Ecto neural progenitor cell (in vitro differentiated cells): Measurements from ENCODE around the gene GRM7.

ENCODE experiments used
- DNase-seq: peaks from one replicate; pipeline ENCODE4 v3.0.0-alpha.2; 2018; ENCODE audit warnings: low spot score

Gene GRM7

DNA sequence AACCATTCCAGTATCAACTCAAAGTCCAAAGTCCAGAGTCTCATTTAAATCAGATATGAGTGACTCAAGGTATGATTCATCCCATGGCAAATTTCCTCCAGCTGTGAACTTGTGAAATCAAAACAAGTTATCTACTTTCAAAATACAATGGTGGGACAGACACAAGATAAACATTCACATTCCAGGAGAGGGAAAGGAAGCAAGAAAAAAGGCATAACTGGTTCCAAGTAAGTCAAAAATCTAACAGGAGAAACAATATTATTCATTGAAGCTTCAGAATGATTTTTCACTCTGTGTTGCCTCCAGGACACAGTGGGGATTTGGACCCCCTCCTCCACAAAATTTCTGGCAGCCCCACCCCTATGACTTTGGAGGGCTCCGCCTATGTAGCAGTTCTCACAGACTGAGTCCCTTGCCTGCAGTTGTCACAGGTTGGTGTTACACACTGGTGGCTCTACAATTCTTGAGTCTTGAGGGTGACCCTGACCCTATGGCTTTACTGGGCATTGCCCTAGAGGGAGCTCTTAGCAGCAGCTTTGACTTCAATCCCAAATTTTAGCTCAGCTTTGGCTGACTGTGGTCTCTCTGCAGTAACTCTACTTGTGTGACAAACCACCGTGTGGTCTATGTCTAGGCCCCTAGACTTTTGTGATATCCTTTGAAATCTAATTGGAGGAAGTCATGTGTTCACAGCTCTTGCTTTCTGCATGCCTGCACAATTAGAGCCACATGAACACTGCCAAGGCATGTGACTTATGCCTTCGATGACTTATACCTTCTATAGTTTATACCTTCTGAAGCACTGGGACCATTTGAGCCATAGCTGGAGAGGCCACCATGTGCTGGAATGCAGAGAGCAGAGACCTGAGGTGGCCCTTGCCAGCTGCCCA lies 644.2 kb downstream of the GRM7 start:
- no peak for DNase-seq

DNA sequence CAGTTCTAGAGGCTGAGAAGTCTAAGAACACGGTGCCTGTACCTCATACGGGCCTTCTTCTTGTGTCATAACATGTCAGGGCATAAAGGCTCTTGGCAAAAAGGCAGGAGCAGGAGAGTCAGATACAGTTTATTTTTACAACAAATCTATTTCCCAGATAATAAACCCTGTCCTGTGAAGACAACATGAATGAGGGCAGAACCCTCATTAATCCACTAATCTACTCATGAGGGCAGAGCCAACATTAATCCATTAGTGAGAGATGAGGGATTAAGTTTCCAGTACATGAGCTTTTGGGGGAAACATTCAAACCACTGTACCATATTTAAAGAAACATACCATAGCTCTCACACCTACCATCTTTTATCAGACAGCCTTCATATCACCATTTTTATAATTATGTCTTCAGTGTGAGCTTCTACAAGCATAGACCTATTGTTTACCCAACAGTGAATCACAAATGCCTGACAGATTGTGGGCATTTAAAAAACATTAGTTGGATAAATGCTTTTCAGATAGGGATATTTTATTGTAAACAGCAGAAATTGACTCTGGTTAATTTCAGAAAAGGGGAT lies 645.8 kb downstream of the GRM7 start:
- no peak for DNase-seq

DNA sequence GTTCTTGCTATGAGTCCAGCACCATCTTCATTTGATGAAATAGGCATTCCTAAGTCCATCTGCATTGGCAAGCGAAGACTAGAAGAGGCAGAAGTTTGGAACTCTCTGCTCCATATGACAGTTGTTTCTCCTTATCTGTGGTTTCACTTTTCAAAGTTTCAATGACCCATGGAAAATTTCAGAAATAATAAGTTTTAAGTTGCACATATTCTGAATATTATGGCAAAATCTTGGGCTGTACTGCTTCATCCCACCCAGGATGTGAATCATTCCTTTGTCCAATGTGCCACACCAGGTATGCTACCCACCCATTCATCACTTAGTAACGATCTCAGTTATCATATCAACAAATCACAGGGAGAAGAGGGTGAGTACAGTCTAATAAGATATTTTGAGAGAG lies 647.9 kb downstream of the GRM7 start:
- no peak for DNase-seq

DNA sequence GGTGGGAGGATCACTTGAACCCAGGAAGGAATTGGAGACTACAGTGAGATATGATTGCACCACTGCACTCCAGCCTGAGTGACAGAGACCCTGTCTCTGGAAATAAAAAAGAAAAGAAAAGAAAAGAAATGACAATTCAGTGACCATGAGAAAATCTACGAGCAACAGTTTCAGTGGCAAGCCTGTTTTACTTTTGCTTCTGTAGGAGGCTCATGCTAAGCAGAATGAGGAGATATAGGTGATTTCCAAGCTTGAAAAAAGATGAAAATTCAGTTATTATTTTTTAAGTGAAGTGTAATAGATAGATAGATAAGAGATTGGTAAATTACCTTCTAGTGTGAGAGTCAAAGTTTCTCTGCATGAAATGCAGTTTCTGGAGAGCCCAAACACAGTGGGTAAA lies 651.1 kb downstream of the GRM7 start:
- DNase-seq: no peak

DNA sequence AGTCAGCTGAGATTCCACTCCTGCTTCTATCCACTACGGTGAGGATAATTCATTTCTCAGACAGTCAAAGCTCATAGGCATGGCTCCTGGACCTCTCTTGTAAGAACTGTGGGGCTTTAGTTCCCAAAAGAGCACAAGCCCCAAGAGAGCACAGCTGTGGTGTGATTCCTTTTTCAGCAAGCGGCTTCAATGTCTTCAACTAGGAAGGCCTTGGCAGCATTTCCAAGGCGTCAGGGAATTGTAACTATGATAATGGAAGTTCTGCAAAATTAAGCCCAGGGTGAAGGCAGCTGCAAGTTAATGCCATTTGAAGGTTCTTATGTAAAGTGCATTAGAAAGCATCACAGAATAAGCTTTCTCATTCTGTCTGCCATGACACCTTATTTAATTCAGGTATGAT lies 657.1 kb downstream of the GRM7 start:
- no peak for DNase-seq

DNA sequence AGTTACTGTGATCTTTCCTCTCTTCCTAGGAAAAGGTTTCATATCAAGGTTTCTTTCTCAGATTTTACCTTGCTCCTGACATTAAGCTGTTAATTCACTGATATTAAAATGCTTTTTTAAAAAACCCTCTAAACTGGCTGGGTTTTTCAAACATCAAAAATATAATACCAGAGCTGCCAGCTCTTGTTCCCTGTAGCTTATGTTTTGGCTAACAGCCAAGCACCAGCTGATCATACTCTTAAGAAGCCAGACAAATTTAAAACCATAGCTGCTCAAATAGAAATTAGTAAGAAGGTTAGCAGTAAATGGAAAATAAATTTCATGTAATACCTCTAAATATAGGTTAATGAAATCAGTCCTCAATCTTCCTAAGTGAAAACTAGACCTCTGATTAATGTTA lies 657.5 kb downstream of the GRM7 start:
- DNase-seq: no peak

DNA sequence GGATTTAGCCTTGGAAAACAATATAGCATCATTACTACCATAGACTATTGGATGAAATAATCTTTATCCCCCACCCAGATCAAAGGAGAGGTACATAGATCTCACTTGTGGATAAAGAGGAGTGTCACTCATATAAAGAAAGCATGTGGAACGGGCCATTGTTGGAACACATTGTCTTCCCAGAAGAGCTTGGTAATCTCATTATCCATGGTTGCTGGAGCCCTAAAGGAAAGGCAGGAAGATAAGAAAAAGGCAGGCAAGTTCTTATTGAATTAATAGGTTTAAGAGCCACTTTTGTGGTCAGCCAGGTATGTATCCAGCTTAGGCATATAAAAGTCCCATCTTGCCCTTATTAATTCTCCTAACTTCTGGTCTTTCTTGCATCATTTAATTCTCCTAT lies 659.1 kb downstream of the GRM7 start:
- no peak for DNase-seq

DNA sequence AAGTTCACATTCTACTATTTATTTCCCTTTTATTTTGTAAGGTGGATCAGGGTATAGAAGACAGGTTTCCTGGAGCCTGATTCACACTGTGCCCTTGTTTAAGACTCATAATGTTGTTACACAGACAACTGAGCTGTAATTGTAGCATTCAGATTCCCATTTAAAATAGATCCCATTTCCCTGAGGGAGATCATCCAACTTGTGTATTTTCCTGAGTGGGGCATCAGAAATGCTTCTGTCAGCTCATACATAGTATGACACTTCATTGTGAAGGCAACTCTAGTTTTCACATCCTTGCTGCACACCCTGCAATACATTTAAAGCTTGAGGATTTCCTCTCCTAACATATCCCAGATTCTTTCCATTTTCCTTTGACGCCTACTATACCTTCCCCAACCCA lies 659.7 kb downstream of the GRM7 start:
- no peak for DNase-seq

DNA sequence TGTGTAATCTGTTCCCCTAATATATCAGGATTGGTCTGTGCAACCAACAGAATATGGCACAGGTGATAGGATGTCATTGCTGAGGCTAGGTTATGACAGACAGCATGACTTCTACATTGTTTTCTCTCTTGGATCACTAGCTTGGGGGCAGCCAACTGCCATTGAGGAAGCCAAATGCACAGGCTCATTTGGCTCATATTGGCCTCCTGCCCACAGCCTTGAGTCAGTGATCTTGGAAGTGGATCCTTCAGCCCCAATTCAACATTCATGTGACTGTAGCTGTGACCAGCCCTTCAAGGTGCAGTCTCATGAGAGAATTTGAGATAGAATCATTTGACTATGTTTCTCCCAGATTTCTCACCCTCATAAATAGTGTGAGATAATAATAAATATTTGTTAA lies 675.6 kb downstream of the GRM7 start:
- DNase-seq: no peak

DNA sequence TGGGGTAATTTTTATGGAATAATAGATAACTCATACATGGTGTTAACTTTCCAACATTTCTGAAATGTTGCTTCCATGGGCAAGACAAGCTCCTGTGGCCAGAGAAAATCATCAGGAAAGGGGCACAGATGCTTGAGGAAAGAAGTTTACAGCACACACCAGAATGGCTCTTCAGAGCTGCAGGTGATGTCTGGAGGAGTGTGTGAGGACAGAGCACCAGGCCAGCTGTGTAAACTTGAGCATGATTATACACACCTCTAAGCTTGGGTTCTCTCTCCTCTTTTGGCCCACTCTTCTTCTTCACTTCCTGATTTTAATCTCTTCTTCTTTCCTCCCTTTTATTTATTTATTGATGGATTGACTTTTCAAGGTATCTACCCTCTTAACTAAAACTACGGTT lies 676.0 kb downstream of the GRM7 start:
- no peak for DNase-seq

DNA sequence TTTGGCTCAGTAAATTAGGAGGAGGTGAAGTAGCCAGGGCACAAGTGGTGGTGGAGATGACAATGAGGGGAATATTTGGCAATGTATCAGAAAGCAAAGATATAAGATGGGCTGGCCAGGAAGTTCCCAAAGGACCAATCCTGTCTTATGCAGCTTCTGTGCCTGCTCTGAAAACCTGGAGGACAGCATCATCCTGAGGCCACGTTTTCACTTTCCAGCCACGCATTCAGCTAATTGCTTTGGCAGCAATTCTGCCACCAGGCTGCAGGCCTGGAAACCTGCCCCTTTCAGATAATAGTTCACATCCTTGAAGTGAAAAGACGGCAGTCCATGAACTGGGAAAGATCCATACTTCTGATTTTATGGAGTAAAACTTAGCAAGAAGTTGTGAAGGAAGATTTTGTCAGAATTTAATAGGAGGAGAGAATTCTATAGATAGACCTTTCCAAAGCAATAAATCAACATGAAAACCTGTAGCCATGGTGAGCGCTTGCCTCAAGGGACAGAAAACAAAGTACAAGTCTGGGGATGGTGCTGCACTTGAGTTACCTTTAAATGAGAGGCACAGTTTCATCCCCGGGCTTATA lies 682.5 kb downstream of the GRM7 start:
- DNase-seq: no peak

DNA sequence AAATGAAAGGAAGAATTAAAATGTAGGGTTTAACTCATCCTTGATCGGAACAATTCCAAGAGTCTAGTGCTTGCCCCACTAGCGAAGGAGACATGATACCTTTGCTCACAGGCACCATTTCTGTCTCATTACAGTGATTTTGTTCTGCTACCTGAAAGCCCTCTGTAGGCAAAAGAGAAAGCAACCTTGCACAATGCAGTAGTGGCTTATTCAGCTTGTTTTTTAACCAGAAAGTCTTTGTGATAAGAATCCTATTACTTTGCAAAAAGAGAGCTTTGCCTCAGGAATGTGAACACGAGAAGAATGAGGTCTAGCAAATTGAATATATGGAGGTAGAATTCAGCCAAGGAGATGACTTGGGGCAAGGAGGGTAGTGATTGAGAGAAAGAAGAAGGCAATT lies 684.4 kb downstream of the GRM7 start:
- no peak for DNase-seq

DNA sequence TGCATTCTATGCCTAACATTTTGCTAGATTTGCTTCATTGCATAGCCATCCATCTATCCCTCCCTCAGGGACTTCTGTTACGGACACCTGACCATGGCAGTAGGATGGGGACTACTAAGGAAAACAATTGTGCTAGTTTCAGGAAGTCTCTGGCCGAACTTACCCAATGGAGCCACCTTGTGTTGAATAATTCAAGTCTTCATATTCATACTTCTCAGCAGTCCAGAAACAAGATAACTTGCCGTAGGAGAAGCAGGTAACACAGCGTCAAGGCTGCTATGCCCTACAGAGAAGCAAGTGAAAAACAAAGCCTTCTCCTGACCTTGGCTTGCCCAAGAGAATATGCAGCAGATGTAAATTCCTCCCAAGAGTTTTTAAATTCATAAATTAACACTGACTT lies 685.3 kb downstream of the GRM7 start:
- no peak for DNase-seq

DNA sequence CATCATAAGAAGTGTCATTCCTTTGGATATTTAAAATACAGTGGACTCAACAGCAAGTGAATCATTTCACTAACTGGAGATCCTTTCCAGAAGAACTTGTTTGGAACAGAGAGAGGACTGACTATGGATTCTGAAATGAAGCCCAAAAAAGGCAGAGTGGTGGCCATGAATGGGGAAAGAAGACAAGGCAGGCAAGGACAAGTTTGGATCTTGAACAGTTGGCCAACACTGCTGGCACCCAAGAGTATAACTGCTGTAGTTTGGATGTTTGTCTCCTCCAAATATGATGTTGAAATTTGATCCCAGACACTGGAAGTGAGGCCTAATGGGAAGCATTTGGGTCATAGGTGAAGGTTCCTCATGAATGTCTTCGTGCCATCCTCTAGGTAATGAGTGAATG lies 686.9 kb downstream of the GRM7 start:
- no peak for DNase-seq

DNA sequence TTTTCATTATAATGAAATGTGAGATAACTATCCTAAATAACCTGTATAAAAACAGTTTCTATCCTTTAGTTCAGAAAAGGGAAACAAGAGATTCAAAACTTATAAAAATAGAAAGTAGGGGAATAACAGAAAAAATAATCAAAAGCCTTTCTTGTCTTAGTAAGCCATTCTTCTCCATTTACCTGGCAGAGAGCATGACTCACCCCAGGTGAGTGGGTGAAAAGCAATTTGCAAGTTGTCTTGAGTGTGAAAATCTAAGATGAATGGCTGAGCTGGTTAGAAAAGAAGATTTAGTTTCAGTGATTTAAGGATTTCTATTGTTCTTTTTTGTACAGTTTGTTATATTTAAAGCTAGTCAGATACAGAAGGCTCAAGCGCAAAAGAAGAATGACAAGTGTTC lies 702.0 kb downstream of the GRM7 start:
- no peak for DNase-seq

DNA sequence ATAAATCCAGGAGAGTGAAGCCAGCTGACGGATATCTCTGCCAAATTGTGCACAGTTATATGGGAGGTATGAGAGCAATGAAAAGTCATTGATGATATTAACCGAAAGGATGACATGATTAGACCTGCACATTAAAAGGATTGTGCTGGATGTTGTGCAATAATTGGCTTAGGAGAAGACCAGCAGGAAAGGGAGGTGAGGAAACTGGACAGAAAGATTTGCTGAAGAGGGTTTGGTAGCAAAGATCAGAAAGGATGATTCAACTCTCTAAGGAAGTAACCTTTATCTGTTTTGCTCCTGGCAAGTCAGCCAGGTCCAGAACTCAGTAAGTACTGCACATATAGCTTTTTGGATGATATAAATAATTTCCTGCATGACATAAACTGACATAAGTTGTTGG lies 704.7 kb downstream of the GRM7 start:
- no peak for DNase-seq

DNA sequence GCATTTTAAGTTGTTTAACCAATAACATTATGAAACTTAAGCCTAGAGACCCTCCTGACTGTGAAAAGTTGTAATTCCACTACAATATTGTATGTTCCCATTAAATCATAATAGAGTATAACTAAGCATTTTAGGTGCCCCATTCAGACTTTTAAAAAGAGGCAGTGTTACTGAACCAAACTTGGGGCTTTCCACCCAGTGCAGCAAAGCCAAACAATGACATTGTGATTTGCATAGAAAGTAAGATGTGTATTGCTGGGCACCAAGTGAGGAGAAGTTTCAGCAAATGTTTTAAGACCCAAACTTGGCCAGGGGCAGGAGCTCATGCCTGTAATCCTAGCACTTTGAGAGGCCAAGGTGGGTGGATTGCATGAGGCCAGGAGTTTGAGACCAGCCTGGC lies 706.2 kb downstream of the GRM7 start:
- DNase-seq: no peak

DNA sequence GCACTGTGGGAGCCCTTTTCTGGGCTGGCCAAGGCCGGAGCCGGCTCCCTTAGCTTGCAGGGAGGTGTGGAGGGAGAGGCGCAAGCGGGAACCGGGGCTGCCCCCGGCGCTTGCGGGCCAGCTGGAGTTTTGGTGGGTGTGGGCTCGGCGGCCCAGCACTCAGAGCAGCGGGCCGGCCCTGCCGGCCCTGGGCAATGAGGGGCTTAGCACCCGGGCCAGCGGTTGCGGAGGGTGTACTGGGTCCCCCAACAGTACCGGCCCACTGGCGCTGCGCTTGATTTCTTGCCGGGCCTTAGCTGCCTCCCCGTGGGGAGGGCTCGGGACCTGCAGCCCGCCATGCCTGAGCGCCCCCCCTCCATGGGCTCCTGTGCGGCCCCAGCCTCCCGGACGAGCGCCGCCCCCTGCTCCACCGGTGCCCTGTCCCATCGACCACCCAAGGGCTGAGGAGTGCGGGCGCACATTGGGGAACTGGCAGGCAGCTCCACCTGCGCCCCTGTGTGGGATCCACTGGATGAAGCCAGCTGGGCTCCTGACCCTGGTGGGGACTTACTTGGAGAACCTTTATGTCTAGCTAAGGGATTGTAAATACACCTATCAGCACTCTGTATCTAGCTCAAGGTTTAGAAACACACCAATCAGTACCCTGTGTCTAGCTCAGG lies 707.7 kb downstream of the GRM7 start:
- DNase-seq: no peak

DNA sequence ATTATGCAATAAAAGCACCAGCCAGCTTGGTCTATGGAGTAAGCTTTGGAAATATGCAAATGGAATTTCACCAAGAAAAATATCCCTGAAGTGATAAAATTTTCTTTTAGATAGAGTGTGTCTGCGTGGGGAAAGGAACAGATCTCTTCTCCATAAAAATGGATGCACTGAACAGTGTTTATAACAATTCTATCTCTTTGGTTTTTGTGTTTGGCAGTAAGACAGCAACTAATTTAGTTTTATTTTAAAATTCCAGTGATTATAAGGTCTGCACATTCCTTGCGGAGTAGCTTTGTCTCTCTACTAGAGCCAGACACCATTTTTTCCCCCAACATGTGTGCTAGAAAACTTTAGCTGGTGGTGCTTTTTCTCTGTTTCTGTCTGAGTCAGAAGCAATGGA lies 712.4 kb downstream of the GRM7 start:
- DNase-seq: no peak

DNA sequence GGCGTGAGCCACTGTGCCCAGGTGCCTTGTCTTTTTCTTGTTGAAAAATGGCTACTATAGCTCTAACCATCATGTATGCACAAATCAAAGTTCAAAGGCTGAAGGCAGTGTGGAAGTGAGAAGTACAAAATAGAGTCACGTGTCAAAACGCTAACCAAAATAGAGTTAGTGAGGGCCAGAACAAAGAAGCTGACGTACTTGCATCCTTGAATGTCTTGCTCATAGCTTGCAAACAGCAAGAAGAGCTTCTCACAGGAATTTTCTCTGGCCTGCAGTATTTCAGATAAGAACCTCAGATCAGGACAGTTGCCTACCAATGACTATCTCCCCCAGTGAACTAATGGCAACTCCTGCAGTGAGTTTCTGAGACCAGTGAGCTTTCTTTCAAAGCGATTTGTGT lies 713.5 kb downstream of the GRM7 start:
- DNase-seq: no peak

DNA sequence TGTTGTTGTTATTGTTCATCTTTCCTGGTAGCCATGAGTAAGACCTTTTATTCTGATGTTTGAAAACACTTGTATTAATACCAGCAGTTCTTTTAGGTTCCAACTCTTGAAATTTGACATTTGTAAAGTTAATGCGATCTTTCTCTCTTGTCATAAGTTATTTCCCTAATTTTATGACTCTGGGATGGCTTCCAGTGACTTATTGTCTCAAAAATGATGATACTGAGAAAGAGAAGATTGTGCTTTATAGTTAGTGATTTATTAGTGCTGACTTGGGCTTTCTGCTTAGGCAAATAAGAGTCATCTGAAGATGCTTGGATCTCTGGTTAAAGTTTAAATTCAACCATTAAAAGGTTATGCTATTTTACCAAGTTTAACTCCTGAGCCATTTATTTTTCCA lies 715.2 kb downstream of the GRM7 start:
- no peak for DNase-seq

DNA sequence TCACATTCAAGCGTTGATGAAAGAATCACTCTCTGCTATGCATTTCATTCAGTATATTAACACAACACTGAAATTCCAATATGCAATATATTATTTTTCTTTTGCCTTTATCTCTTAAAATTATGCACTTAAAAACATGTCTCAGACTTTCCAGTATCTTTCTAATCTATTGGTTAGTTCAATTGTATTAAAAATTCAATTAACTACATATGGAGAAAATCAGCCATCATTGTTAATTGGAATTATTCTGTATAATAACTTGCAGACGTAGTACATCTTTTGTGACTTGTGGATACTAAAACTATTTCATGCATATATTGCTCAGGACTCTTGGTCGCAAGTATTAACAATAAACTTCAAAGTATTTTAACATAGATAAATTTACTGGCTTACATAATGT lies 715.6 kb downstream of the GRM7 start:
- no peak for DNase-seq

DNA sequence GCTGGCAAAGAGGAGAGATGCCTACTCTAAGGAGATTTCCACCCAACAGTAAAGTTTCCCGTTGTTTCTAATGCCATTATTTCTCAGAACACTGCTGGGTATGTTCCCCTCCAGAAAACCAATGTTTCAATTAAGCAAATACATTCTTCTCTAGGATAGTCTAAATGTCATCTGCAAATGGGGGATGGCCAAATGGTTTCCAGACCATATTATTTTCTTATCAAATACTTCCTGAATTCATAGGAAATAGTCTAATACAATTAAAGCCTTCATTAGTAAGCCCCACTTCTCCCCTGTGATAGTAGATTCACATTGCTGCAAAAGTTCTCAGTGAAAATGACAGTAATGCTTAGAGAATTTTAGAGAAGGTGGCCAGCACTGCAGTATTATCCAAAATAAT lies 716.6 kb downstream of the GRM7 start:
- DNase-seq: no peak
